GM12892 (cell line): Measurements from ENCODE around the gene ELOVL6.

Source experiments
- POLR2A ChIP-seq: IDR thresholded peaks from 2 replicates; pipeline ENCODE4 v1.6.1; 2011; ENCODE audit warnings: low read depth, low read length, control low read depth
- POLR2AphosphoS5 ChIP-seq: IDR thresholded peaks from 2 replicates; pipeline ENCODE4 v1.6.1; 2011; ENCODE audit warnings: low read depth, low read length, control low read depth
- TAF1 ChIP-seq: IDR thresholded peaks from 2 replicates; pipeline ENCODE4 v1.6.1; 2011; ENCODE audit warnings: low read depth, mild to moderate bottlenecking, control low read depth, low read length, borderline replicate concordance

- TF ChIP-seq POLR2AphosphoS5 (no peak), TAF1 (no peak), POLR2A (no peak)
Observed at GRCh38 chr4:110107866-110108265, 90.5 kb downstream of the ELOVL6 start.
